Ovary (tissue), 3 donors: Measurements from ENCODE around the gene NT5DC2.

Source experiments
- CTCF ChIP-seq, 3 donors: fragments of 450-650 bp in 2 of 3; fragments of 200-600 bp in 1 of 3; IDR thresholded peaks; one replicate each; pipeline versions ENCODE4 v1.5.1 to v1.8.0; 2016 to 2022; ENCODE audit warnings: antibody characterized with exemption in 3 of 3, mild to moderate bottlenecking in 1 of 3
- EP300 ChIP-seq: sonication (generic); formaldehyde crosslinking; IDR thresholded peaks from one replicate; pipeline ENCODE4 v1.6.1; 2017; ENCODE audit warnings: antibody characterized with exemption
- POLR2A ChIP-seq: fragments of 450-650 bp; IDR thresholded peaks from one replicate; pipeline ENCODE4 v1.6.1; 2017; ENCODE audit warnings: antibody characterized with exemption, mild to moderate bottlenecking, moderate library complexity
- donor health status: DM: no; HTN: no; CAD: no.

- no peak for TF ChIP-seq CTCF (IDR thresholded peaks at IDR 0.05)
- no peak for TF ChIP-seq POLR2A
- no peak for TF ChIP-seq EP300
Observed at GRCh38 chr3:52530918-52531826, 2.5 kb downstream of the NT5DC2 start.
